Measurements from ENCODE around the gene MYOCD. TPM values are rescaled to one million over a fixed set of nuclear protein-coding genes. Genes with fewer than 3 reads are reported as not detected.

Gene MYOCD
- total RNA-seq, 1 experiment from 2014 or later = 2.6 TPM

- no peaks in the 10 kb centered on the region for H3K36me3 Mint-ChIP-seq (ENCODE audit: insufficient read depth, unreplicated experiment)
- no peaks in the 10 kb centered on the region for H3K36me3 ChIP-seq (ENCODE audit: control insufficient read depth, insufficient read depth, low read length)
Observed at GRCh38 chr17:12744298-12744697, 78.6 kb downstream of the MYOCD start.

GRCh38 chr17:12744786-12745185 lies 79.1 kb downstream of the MYOCD start:
- DNase-seq = no peak
- H3K27ac Mint-ChIP-seq (ENCODE audit: unreplicated experiment) = no peak overlapping the region
- Histone ChIP-seq H3K27me3 (replicated peaks; ENCODE audit: control insufficient read depth, insufficient read depth, low read length) (no peaks in the 10 kb centered on the region), H3K4me3 (ENCODE audit: low read depth, low read length) (no peak overlapping the region), H3K9me3 (no peaks in the 10 kb centered on the region), H3K4me1 (no peaks in the 10 kb centered on the region), H3K36me3 (ENCODE audit: control insufficient read depth, insufficient read depth, low read length) (no peaks in the 10 kb centered on the region)
- intact Hi-C loops (cut with micrococcal nuclease; ENCODE audit: unreplicated experiment) = loop anchor here (5.0 kb wide), 1 partner anchor 197 kb away; no protein-coding TSS in a partner anchor
- TF ChIP-seq CTCF (IDR thresholded peaks at IDR 0.05; ENCODE audit: insufficient read depth in 1 of 2, low read depth in 1 of 2, low read length in 1 of 2, severe bottlenecking in 1 of 2, unreplicated experiment in 1 of 2) = no peak
- H3K36me3 Mint-ChIP-seq (ENCODE audit: insufficient read depth, unreplicated experiment) = no peaks in the 10 kb centered on the region
- no peak overlapping the region for H3K4me3 Mint-ChIP-seq (ENCODE audit: unreplicated experiment)
- ChIA-PET CTCF (no interaction called here), POLR2A (no interaction called here)
- BruUV-seq (replicated peaks) = no TSS peak
- no peaks in the 10 kb centered on the region for H3K9me3 Mint-ChIP-seq (ENCODE audit: unreplicated experiment)
- no peaks in the 10 kb centered on the region for H3K27me3 Mint-ChIP-seq (ENCODE audit: insufficient read depth, unreplicated experiment)
- peaks cover 10% of the 10 kb centered on the region for H3K4me1 Mint-ChIP-seq (ENCODE audit: low read depth, unreplicated experiment)

More at GRCh38 chr17:12744298-12744697, 78.6 kb downstream of the MYOCD start:
- Histone ChIP-seq H3K27me3 (replicated peaks; ENCODE audit: control insufficient read depth, insufficient read depth, low read length) (no peaks in the 10 kb centered on the region), H3K4me1 (no peaks in the 10 kb centered on the region), H3K9me3 (no peaks in the 10 kb centered on the region), H3K4me3 (ENCODE audit: low read depth, low read length) (no peak overlapping the region)
- BruUV-seq (replicated peaks) = no TSS peak
- ChIA-PET POLR2A (no interaction called here), CTCF (no interaction called here)
- no peak overlapping the region for H3K27ac Mint-ChIP-seq (ENCODE audit: unreplicated experiment)
- H3K4me3 Mint-ChIP-seq (ENCODE audit: unreplicated experiment) = no peak overlapping the region
- intact Hi-C loops (cut with micrococcal nuclease; ENCODE audit: unreplicated experiment) = loop anchor here (5.0 kb wide), 1 partner anchor 197 kb away; no protein-coding TSS in a partner anchor
- peaks cover 10% of the 10 kb centered on the region for H3K4me1 Mint-ChIP-seq (ENCODE audit: low read depth, unreplicated experiment)
- DNase-seq = no peak
- no peaks in the 10 kb centered on the region for H3K9me3 Mint-ChIP-seq (ENCODE audit: unreplicated experiment)
- TF ChIP-seq CTCF (IDR thresholded peaks at IDR 0.05; ENCODE audit: insufficient read depth in 1 of 2, low read depth in 1 of 2, low read length in 1 of 2, severe bottlenecking in 1 of 2, unreplicated experiment in 1 of 2) = no peak
- no peaks in the 10 kb centered on the region for H3K27me3 Mint-ChIP-seq (ENCODE audit: insufficient read depth, unreplicated experiment)

GRCh38 chr17:12745486-12745885 lies 79.8 kb downstream of the MYOCD start:
- H3K4me3 Mint-ChIP-seq (ENCODE audit: unreplicated experiment) = no peak overlapping the region
- H3K27ac Mint-ChIP-seq (ENCODE audit: unreplicated experiment) = no peak overlapping the region
- no peaks in the 10 kb centered on the region for H3K27me3 Mint-ChIP-seq (ENCODE audit: insufficient read depth, unreplicated experiment)
- H3K9me3 Mint-ChIP-seq (ENCODE audit: unreplicated experiment) = no peaks in the 10 kb centered on the region
- Histone ChIP-seq H3K4me1 (no peaks in the 10 kb centered on the region), H3K36me3 (ENCODE audit: control insufficient read depth, insufficient read depth, low read length) (no peaks in the 10 kb centered on the region), H3K9me3 (no peaks in the 10 kb centered on the region), H3K27me3 (replicated peaks; ENCODE audit: control insufficient read depth, insufficient read depth, low read length) (no peaks in the 10 kb centered on the region), H3K4me3 (ENCODE audit: low read depth, low read length) (no peak overlapping the region)
- no peak for TF ChIP-seq CTCF (IDR thresholded peaks at IDR 0.05; ENCODE audit: insufficient read depth in 1 of 2, low read depth in 1 of 2, low read length in 1 of 2, severe bottlenecking in 1 of 2, unreplicated experiment in 1 of 2)
- no peak for DNase-seq
- POLR2A ChIA-PET = no interaction called here
- BruUV-seq (replicated peaks) = no TSS peak
- CTCF ChIA-PET = no interaction called here
- no peaks in the 10 kb centered on the region for H3K36me3 Mint-ChIP-seq (ENCODE audit: insufficient read depth, unreplicated experiment)
- intact Hi-C loops (cut with micrococcal nuclease; ENCODE audit: unreplicated experiment) = no loop called here
- peaks cover 10% of the 10 kb centered on the region for H3K4me1 Mint-ChIP-seq (ENCODE audit: low read depth, unreplicated experiment)
